Esophagus squamous epithelium (tissue), 5 donors: ENCODE measurements around the gene TBC1D2B. TPM values are rescaled to one million over a fixed set of nuclear protein-coding genes. Genes with fewer than 3 reads are reported as not detected.
"Not testable (repeated sequence)": the region's sequence is repeated elsewhere in the genome, so short reads cannot be mapped to it uniquely, and the experiment has no call there.

ENCODE experiments used
- DNase-seq: peaks from one replicate; lab custom pipeline; 2025; lab: John Stamatoyannopoulos, UW
- H3K27ac ChIP-seq, 4 donors: fragments of 200-600 bp; sonication (generic); one replicate each; pipeline ENCODE4 v1.5.1; 2016 to 2019; ENCODE audit warnings: mild to moderate bottlenecking in 1 of 4
- H3K27me3 ChIP-seq, 4 donors: fragments of 200-600 bp; sonication (generic); 1 replicate in 3 of 4; 2 replicates in 1 of 4; pipeline versions ENCODE4 v1.5.1 to v1.6.0; 2017 to 2021; ENCODE audit warnings: antibody characterized with exemption in 1 of 4
- H3K36me3 ChIP-seq, 3 donors: fragments of 200-600 bp; sonication (generic); one replicate each; pipeline ENCODE4 v1.5.1; 2016 to 2019
- H3K4me1 ChIP-seq, 3 donors: fragments of 200-600 bp; sonication (generic); one replicate each; pipeline ENCODE4 v1.5.1; 2017 to 2019
- H3K4me3 ChIP-seq, 4 donors: fragments of 200-600 bp; sonication (generic); 1 replicate in 3 of 4; 2 replicates in 1 of 4; pipeline ENCODE4 v1.5.1; 2016 to 2019; ENCODE audit warnings: mild to moderate bottlenecking in 2 of 4, moderate library complexity in 1 of 4
- H3K9me3 ChIP-seq, 3 donors: fragments of 200-600 bp; sonication (generic); one replicate each; pipeline ENCODE4 v1.5.1; 2016 to 2019
- POLR2A ChIP-seq, 4 donors: fragments of 450-650 bp; IDR thresholded peaks; one replicate each; pipeline ENCODE4 v1.6.1; 2017; ENCODE audit warnings: antibody characterized with exemption in 4 of 4, mild to moderate bottlenecking in 4 of 4, moderate library complexity in 3 of 4
- WGBS, 2 donors: methylation state at CpG; one replicate each; pipeline ENCODE4 v1.1.5; 2018; 5-methylcytosine and 5-hydroxymethylcytosine counted together
- intact Hi-C: fragments of 100-400 bp; cut with DNase I; formaldehyde crosslinking; loops from one replicate; pipeline ENCODE4 v1.15.0; 2022
- total RNA-seq, 4 donors: library from RNA; depleted of rRNA; stranded (reverse); fragments of >200 nt; gene quantifications; one replicate each; pipeline ENCODE4 v1.1.0, GENCODE V29; 2016
- TF ChIP-seq, protein P1 (sequence below), 6 experiments: fragments of 450-650 bp in 4 of 6; fragments of 200-600 bp in 2 of 6; sonication (generic) in 2 of 6; IDR thresholded peaks; one replicate each; pipeline ENCODE4 v1.5.1; 2016 to 2019; ENCODE audit warnings: antibody characterized with exemption in 6 of 6, mild to moderate bottlenecking in 4 of 6, moderate library complexity in 4 of 6
- donor health status: DM: yes; HTN: yes; CAD: no.

The TBC1D2B gene
- total RNA-seq, 4 donors from 2014 or later: 13.0 to 30.7 (median 17.8) TPM

DNA sequence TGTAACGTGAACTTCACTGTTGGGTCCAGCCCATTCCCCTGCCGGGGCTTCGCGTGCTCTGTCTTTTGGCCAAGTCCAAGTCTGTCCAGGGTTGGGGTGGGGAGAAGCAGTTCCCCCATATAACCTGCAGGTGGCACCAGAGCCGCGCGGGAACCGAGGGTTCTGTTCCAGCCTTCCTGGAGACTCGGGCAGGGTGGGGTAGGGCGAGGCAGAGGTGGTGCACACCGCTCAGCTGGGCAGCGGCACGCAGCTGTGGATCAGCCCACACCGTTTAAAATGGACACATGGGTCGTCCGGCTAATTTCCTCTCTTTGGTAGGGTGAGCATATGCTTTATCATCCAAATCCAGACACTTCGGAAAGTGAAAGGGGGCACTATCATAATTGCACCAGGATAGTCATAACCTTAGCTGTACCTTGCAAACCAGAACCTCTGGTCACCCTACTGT is 118.1 kb downstream of the TBC1D2B start:
- TF ChIP-seq POLR2A (IDR thresholded peaks at IDR 0.05): no peak
- TF ChIP-seq, protein P1, sequence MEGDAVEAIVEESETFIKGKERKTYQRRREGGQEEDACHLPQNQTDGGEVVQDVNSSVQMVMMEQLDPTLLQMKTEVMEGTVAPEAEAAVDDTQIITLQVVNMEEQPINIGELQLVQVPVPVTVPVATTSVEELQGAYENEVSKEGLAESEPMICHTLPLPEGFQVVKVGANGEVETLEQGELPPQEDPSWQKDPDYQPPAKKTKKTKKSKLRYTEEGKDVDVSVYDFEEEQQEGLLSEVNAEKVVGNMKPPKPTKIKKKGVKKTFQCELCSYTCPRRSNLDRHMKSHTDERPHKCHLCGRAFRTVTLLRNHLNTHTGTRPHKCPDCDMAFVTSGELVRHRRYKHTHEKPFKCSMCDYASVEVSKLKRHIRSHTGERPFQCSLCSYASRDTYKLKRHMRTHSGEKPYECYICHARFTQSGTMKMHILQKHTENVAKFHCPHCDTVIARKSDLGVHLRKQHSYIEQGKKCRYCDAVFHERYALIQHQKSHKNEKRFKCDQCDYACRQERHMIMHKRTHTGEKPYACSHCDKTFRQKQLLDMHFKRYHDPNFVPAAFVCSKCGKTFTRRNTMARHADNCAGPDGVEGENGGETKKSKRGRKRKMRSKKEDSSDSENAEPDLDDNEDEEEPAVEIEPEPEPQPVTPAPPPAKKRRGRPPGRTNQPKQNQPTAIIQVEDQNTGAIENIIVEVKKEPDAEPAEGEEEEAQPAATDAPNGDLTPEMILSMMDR (IDR thresholded peaks at IDR 0.05): peak; percentile 82 to 98 (median 96)
- intact Hi-C loops: no loop called here
- peaks cover 0 to 9% (median 0%) of the 10 kb centered on the region in 3 donors for H3K4me1 ChIP-seq
- no peak overlapping the region for H3K27ac ChIP-seq
- WGBS, 2 donors: 4 to 8% methylated on average over 8 to 10 of the region's 17 CpGs
- H3K9me3 ChIP-seq: no peaks in the 10 kb centered on the region
- peak overlapping the region in 2 of 4 donors; percentile 23 to 44 for H3K4me3 ChIP-seq
- peaks cover 0 to 3% (median 0%) of the 10 kb centered on the region in 4 donors for H3K27me3 ChIP-seq
- no peak for DNase-seq
- H3K36me3 ChIP-seq: no peaks in the 10 kb centered on the region

DNA sequence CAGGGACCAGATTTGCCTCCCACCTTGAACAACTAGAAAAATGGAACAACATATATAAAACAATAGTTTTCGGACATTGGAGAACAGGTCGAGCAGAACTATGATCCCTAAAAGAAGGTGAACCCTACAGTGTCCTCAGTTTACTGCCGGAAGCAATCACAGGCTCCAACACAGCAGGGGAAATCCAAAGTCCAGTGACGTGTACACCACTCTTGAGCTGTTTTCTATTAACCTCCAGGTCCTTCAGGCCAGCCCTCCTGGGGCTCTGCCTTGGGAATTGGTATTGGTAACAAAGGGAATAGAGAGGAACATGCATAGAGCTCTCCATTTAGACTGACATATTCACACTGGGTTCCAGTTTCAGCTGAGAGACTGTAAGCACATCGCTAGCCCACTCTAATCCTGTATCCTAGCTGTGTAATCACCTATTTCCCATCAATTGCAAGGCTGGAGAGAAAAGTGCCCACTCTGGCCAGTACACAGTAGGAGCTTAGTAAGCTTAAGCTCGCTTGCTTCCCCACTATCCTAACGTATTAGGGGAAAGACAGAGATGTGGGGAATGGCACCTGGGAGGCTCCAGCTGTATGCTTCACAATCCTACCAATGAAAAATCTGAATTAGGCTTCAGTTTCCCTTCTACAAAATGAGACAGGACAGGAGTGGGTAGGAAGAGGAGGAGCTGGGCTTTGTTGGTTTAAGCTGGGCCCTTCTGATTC is 118.6 kb downstream of the TBC1D2B start:
- H3K27me3 ChIP-seq, H3K9me3 ChIP-seq, H3K36me3 ChIP-seq, DNase-seq, intact Hi-C loops, H3K4me1 ChIP-seq, H3K27ac ChIP-seq: not testable (repeated sequence)
- 59 to 60% methylated on average over 6 to 7 of the region's 7 CpGs for WGBS, 2 donors
- H3K4me3 ChIP-seq: peak overlapping the region in 2 of 4 donors; percentile 23 to 44

DNA sequence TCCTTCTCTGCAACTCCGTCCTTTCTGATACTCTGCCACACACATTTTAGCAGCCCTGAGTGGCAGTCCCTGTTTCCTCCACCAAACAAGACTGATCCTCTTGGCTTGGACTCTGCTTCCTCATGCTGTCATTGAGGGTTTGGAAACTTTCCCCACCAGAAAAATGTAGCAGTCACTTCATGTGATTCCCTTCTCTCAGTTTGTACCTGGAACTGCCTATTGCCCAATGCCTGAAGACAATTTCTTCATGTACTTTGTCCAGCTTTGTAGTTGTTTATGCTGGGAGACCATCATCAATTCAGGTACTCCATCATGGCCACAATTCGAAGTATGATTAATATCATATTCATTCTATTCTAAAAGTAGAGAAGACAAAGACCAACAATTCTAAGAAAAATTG is 119.5 kb downstream of the TBC1D2B start:
- H3K27ac ChIP-seq, H3K4me3 ChIP-seq, H3K9me3 ChIP-seq, intact Hi-C loops, H3K36me3 ChIP-seq, H3K27me3 ChIP-seq, DNase-seq, H3K4me1 ChIP-seq: not testable (repeated sequence)
- 78 to 90% methylated on average over 2 of the region's 2 CpGs for WGBS, 2 donors

DNA sequence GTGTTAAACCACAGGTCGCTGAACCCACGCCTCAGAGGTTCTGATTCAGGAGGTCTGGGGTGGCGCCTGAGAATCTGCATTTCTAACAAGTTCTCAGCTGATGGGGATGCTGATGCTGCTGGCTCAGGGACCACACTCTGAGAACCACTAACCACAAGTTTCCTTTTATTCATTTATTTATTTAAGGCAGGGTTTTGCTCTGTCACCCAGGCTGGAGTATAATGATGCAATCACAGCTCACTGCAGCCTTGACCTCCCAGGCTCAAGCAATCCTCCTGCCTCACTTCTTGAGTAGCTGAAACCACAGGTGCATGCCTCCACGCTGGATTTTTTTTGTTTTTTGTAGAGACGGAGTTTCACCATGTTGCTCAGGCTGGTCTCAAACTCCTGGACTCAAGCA is 123.6 kb downstream of the TBC1D2B start:
- intact Hi-C loops, DNase-seq, H3K27ac ChIP-seq, H3K27me3 ChIP-seq, H3K36me3 ChIP-seq, H3K9me3 ChIP-seq, H3K4me1 ChIP-seq, H3K4me3 ChIP-seq: not testable (repeated sequence)
- WGBS, 2 donors: 59 to 70% methylated on average over 5 of the region's 5 CpGs

DNA sequence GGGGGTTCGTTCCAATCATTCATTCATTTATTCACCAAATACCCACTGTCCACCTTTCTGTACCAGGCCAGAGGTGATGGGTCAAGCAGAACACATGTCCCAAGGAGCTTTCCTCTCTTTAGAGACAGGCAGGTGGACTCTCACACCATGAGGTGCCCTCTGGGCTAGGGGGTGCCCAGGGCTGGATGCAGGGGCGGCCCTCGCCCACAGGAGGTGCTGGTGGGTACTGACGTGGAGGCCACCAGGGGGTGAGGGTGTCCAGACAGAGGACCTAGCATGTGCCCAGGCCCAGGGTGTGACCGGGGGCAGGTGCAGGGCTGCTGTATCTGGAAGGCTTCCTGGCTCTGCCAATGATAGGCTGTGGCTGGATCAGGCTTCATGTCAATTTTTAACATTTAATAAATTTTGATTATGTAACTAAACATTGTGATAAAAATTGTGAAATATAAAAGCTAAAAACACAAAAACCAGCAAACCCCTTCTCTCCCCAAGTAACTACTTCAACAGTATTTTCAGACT is 124.5 kb downstream of the TBC1D2B start:
- H3K36me3 ChIP-seq, H3K27me3 ChIP-seq, DNase-seq, H3K4me1 ChIP-seq, H3K27ac ChIP-seq, intact Hi-C loops, H3K4me3 ChIP-seq, H3K9me3 ChIP-seq: not testable (repeated sequence)
- WGBS, 2 donors: no CpG with 5 or more reads among the region's 5 CpGs

DNA sequence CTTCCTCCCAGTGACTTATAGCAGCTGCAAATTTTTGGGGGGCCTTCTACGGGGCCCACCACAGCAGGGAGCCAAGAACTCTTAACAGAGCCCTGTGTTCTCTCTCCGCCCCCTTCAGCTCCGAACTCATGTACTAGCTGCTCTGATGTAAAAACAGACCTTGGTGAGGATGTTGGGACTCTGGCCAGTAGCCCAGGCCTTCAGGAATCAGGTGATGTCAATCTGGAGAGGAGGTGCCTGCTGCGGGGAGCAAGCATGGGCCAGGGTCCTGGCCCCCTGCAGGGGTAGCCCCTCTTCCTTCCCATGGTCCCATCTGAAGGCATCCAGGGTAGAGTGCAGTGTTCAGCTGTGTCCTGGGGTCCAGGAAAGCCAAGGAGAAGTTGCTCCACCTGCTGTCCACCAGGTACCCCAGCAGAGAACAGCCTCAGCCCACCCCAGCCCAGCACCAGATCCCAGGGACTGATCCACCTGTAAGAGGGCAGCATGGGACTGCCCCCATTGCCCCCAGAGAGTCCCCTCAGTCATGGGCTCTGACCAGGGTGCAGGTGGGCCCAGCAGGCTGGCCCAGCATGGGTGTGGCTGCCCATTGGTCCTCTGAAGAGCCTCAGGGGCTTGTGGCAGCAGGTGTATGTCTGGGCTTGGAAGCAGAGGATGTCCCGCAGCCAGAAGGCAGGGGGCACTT is 126.3 kb downstream of the TBC1D2B start:
- H3K36me3 ChIP-seq, H3K4me3 ChIP-seq, intact Hi-C loops, H3K4me1 ChIP-seq, H3K9me3 ChIP-seq, DNase-seq, H3K27me3 ChIP-seq, H3K27ac ChIP-seq: not testable (repeated sequence)
- no CpG with 5 or more reads among the region's 5 CpGs for WGBS, 2 donors

DNA sequence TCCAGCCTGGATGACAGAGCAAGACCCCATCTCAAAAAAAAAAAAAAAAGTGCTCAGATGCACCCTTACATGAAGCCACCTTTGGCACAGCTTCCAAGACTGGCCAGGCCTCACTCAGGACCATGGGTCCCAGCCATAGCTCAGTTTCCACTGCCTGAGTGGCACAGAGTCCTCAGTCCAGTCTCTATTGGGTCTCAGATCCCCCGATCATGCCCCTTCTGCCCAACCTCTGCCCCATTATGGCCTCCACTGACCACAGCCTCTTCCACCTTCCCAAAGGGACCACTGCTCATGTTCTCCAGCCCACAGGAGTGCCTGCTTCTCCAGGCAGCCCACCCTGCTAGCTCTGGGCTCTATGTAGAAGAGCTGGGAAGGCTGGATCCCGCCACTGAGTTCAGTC is 127.0 kb downstream of the TBC1D2B start:
- H3K27me3 ChIP-seq, DNase-seq: not testable (repeated sequence)
- 100% methylated on average over 1 of the region's 2 CpGs for WGBS, 2 donors

DNA sequence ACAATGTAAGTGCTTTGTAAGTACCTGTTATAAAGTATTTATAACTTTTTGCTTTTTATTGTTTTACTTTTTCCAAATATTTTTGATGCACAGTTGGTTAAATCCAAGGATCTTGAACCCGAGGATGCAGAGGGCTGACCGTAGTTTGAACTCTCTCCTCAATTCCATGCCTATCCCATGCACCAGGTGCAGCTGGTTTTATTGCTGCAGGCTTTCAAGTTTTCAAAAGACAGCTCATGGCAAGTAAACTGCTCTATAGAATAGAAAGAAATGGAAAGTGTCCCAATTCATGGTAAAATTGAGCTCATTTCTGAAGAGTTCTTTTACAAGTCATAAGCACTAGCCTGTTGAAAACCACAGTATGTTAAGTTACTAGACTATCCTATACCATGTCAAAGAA is 131.9 kb downstream of the TBC1D2B start:
- no peaks in the 10 kb centered on the region for H3K9me3 ChIP-seq
- peaks cover 0 to 16% (median 0%) of the 10 kb centered on the region in 3 donors for H3K4me1 ChIP-seq
- H3K4me3 ChIP-seq: no peak overlapping the region
- no peak overlapping the region for H3K27ac ChIP-seq
- WGBS, 2 donors: 50 to 78% methylated on average over 2 of the region's 2 CpGs
- no peak for DNase-seq
- intact Hi-C loops: no loop called here
- no peaks in the 10 kb centered on the region for H3K27me3 ChIP-seq
- TF ChIP-seq, protein P1 (IDR thresholded peaks at IDR 0.05): no peak
- no peak for TF ChIP-seq POLR2A (IDR thresholded peaks at IDR 0.05)
- H3K36me3 ChIP-seq: no peaks in the 10 kb centered on the region

More for the DNA sequence above, 127.0 kb downstream of the TBC1D2B start:
- H3K4me1 ChIP-seq, intact Hi-C loops, H3K9me3 ChIP-seq, H3K4me3 ChIP-seq, H3K36me3 ChIP-seq, H3K27ac ChIP-seq: not testable (repeated sequence)
